Gastrocnemius medialis (tissue), 4 donors: ENCODE results near the gene OS9.

Source experiments
- POLR2A ChIP-seq, 2 donors: fragments of 450-650 bp; IDR thresholded peaks; one replicate each; pipeline ENCODE4 v1.6.1; 2017; ENCODE audit warnings: antibody characterized with exemption in 2 of 2, mild to moderate bottlenecking in 2 of 2, moderate library complexity in 2 of 2
- TF ChIP-seq, protein P1 (sequence below), 5 experiments: fragments of 450-650 bp in 3 of 5; fragments of 200-600 bp in 2 of 5; sonication (generic) in 2 of 5; IDR thresholded peaks in 4 of 5; conservative IDR thresholded peaks in 1 of 5; 1 replicate in 4 of 5; 2 replicates in 1 of 5; pipeline ENCODE4 v1.5.1; 2016 to 2019; ENCODE audit warnings: antibody characterized with exemption in 5 of 5, mild to moderate bottlenecking in 3 of 5, moderate library complexity in 3 of 5

DNA sequence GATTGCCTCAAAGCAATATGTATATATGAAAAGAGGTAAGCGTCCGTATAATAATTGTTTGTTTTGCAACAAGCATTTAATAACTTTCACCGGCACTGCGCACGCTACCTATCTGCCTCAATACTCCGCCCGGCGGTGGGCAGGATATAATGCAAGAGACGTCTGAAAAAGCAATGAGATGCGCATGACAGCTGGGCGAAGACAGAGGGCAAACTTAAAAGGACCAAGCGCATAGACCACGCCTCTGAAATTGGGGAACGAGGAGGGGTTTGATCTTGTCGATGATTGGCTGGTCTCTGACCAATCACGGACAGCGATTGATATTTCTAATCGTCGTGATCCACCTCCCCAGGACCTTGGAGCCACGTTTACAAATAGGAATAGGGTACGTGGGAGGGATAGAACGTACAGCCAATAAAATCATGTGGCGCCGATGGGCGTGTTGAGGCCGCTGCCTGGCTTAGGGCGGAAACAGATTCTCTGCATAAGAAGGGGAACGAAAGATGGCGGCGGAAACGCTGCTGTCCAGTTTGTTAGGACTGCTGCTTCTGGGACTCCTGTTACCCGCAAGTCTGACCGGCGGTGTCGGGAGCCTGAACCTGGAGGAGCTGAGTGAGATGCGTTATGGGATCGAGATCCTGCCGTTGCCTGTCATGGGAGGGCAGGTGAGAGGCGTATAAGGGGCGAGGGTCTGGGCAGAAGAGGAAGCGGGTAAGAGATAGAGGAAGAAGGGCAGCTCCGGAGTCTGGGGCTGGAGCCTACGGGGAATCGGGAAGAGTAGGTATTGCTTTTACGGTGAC is at the start of gene OS9:
- TF ChIP-seq, protein P1, sequence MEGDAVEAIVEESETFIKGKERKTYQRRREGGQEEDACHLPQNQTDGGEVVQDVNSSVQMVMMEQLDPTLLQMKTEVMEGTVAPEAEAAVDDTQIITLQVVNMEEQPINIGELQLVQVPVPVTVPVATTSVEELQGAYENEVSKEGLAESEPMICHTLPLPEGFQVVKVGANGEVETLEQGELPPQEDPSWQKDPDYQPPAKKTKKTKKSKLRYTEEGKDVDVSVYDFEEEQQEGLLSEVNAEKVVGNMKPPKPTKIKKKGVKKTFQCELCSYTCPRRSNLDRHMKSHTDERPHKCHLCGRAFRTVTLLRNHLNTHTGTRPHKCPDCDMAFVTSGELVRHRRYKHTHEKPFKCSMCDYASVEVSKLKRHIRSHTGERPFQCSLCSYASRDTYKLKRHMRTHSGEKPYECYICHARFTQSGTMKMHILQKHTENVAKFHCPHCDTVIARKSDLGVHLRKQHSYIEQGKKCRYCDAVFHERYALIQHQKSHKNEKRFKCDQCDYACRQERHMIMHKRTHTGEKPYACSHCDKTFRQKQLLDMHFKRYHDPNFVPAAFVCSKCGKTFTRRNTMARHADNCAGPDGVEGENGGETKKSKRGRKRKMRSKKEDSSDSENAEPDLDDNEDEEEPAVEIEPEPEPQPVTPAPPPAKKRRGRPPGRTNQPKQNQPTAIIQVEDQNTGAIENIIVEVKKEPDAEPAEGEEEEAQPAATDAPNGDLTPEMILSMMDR (IDR thresholded peaks at IDR 0.05 in 4 of 5, conservative IDR thresholded peaks at IDR 0.05 in 1 of 5) = peak; percentile 75 to 84 (median 78)
- TF ChIP-seq POLR2A (IDR thresholded peaks at IDR 0.05) = peak; percentile 71 to 73
